SU-DHL-6 (cell line): Measurements from ENCODE around the gene TIE1.

Experiments
- H2AFZ ChIP-seq: fragments of 200-600 bp; sonication (generic); 2 replicates; pipeline ENCODE4 v1.6.1; 2014; ENCODE audit warnings: low read depth, mild to moderate bottlenecking, moderate library complexity, mixed read lengths, antibody characterized with exemption, low read length; ENCODE audit not compliant: severe bottlenecking
- H3F3A ChIP-seq: fragments of 200-600 bp; shearing (Covaris generic); 2 replicates; pipeline ENCODE4 v1.6.0; 2016; ENCODE audit warnings: antibody characterized with exemption, mild to moderate bottlenecking; ENCODE audit not compliant: insufficient read depth
- H3K27ac ChIP-seq: fragments of 200-600 bp; sonication (generic); 2 replicates; pipeline ENCODE4 v1.5.1; 2016; ENCODE audit warnings: low read depth, mild to moderate bottlenecking, low read length, moderate library complexity, mixed read lengths
- H3K27me3 ChIP-seq: fragments of 200-600 bp; sonication (generic), shearing (Covaris generic); 2 replicates; pipeline ENCODE4 v1.6.0; 2014; ENCODE audit warnings: mild to moderate bottlenecking, low read length
- H3K36me3 ChIP-seq: fragments of 200-600 bp; sonication (generic); 2 replicates; pipeline ENCODE4 v1.6.1; 2014; ENCODE audit warnings: mild to moderate bottlenecking, low read length, mixed read lengths
- H3K4me2 ChIP-seq: fragments of 300-600, 200-600 bp; shearing (Covaris generic), sonication (generic); 2 replicates; pipeline ENCODE4 v1.6.0; 2014; ENCODE audit warnings: low read length, low read depth, mild to moderate bottlenecking; ENCODE audit not compliant: poor library complexity, severe bottlenecking
- H3K4me3 ChIP-seq: fragments of 200-600 bp; sonication (generic); 2 replicates; pipeline ENCODE4 v1.5.1; 2014; ENCODE audit warnings: antibody characterized with exemption, low read length, mild to moderate bottlenecking, mixed read lengths; ENCODE audit not compliant: insufficient read depth, poor library complexity, severe bottlenecking
- H3K79me2 ChIP-seq: fragments of 200-600 bp; sonication (generic); 2 replicates; pipeline ENCODE4 v1.6.1; 2014; ENCODE audit warnings: mild to moderate bottlenecking, low read length, moderate library complexity; ENCODE audit not compliant: insufficient read depth
- H3K9ac ChIP-seq: fragments of 200-600 bp; sonication (generic); 2 replicates; pipeline ENCODE4 v1.7.0; 2014; ENCODE audit warnings: mild to moderate bottlenecking, low read length
- H3K9me2 ChIP-seq: fragments of 200-600 bp; sonication (generic); replicated peaks from 2 replicates; pipeline ENCODE4 v1.6.1; 2014; ENCODE audit warnings: low read length; ENCODE audit not compliant: insufficient read depth
- H3K9me3 ChIP-seq: fragments of 200-600 bp; sonication (generic); 2 replicates; pipeline ENCODE4 v1.6.1; 2014; ENCODE audit warnings: low read length, mixed read lengths; ENCODE audit not compliant: insufficient read depth
- H4K20me1 ChIP-seq: fragments of 200-600 bp; sonication (generic); 2 replicates; pipeline ENCODE4 v1.6.1; 2014; ENCODE audit warnings: low read depth, mild to moderate bottlenecking, antibody characterized with exemption, low read length, moderate library complexity, mixed read lengths
- EZH2phosphoT487 ChIP-seq: fragments of 200-600 bp; sonication (generic), shearing (Covaris generic); conservative IDR thresholded peaks from 2 replicates; pipeline ENCODE4 v1.6.1; 2018; ENCODE audit warnings: mild to moderate bottlenecking, antibody characterized with exemption, low read length, moderate library complexity, mixed read lengths
- TF ChIP-seq, protein P1 (sequence below): fragments of 200-600 bp; sonication (generic); IDR thresholded peaks from one replicate; pipeline ENCODE4 v1.5.1; 2017; ENCODE audit warnings: antibody characterized with exemption, mild to moderate bottlenecking, low read length, moderate library complexity; ENCODE audit not compliant: insufficient read depth, poor library complexity, severe bottlenecking

TIE1 gene

DNA sequence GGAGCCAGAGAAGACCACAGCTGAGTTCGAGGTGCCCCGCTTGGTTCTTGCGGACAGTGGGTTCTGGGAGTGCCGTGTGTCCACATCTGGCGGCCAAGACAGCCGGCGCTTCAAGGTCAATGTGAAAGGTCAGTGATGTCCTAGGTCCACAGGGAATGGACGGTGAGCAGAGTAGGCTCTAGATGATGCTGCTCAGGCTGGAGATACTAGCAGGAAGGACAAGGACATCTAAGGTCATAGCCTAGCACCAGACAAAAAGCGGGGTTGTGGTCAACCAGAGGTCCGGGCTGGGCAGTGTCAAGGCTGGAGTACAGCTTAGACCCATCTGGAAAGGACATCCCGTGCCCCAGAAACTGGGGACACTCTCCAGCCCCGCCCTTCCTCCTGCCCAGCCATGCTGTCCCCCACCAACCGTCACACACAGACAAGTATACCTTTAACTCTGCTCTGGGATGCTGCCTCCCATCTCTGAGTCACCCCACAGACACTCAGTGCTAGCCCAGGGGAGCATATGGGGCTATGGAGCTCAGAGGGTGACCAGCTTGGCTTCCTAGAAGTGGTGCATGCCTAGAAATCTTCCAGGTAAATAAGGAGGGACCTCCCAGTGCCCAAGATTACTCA, 8.7 kb downstream of the TIE1 start:
- Histone ChIP-seq H3K27ac (no peak overlapping the region), H3K27me3 (no peaks in the 10 kb centered on the region), H3K9me2 (no peaks in the 10 kb centered on the region), H3K4me2 (no peak overlapping the region), H3K4me3 (no peak overlapping the region), H3K9me3 (no peaks in the 10 kb centered on the region), H4K20me1 (no peaks in the 10 kb centered on the region), H2AFZ (no peak overlapping the region), H3K36me3 (no peaks in the 10 kb centered on the region), H3K79me2 (no peaks in the 10 kb centered on the region), H3F3A (no peaks in the 10 kb centered on the region), H3K9ac (no peak overlapping the region)
- TF ChIP-seq EZH2phosphoT487: no peak
- TF ChIP-seq, protein P1, sequence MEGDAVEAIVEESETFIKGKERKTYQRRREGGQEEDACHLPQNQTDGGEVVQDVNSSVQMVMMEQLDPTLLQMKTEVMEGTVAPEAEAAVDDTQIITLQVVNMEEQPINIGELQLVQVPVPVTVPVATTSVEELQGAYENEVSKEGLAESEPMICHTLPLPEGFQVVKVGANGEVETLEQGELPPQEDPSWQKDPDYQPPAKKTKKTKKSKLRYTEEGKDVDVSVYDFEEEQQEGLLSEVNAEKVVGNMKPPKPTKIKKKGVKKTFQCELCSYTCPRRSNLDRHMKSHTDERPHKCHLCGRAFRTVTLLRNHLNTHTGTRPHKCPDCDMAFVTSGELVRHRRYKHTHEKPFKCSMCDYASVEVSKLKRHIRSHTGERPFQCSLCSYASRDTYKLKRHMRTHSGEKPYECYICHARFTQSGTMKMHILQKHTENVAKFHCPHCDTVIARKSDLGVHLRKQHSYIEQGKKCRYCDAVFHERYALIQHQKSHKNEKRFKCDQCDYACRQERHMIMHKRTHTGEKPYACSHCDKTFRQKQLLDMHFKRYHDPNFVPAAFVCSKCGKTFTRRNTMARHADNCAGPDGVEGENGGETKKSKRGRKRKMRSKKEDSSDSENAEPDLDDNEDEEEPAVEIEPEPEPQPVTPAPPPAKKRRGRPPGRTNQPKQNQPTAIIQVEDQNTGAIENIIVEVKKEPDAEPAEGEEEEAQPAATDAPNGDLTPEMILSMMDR: no peak

DNA sequence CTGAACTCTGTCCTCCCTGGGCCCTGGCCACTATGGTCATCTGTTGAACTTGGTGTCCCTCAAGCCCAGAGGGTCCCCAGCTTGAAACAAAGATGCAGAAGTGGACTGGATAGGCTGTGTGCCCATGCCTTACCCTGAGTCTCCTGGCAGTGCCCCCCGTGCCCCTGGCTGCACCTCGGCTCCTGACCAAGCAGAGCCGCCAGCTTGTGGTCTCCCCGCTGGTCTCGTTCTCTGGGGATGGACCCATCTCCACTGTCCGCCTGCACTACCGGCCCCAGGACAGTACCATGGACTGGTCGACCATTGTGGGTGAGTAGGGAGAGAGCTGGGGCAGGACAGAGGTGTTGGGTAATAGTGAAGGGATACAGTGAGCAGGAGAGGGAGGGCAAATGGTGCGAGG, 10.7 kb downstream of the TIE1 start:
- Histone ChIP-seq H3K9ac (no peak overlapping the region), H3K9me3 (no peaks in the 10 kb centered on the region), H3F3A (no peaks in the 10 kb centered on the region), H3K27ac (no peak overlapping the region), H2AFZ (no peak overlapping the region), H3K9me2 (no peaks in the 10 kb centered on the region), H3K4me3 (no peak overlapping the region), H3K27me3 (no peaks in the 10 kb centered on the region), H3K4me2 (no peak overlapping the region), H3K79me2 (no peaks in the 10 kb centered on the region), H4K20me1 (no peaks in the 10 kb centered on the region), H3K36me3 (no peaks in the 10 kb centered on the region)
- TF ChIP-seq, protein P1: no peak
- no peak for TF ChIP-seq EZH2phosphoT487

DNA sequence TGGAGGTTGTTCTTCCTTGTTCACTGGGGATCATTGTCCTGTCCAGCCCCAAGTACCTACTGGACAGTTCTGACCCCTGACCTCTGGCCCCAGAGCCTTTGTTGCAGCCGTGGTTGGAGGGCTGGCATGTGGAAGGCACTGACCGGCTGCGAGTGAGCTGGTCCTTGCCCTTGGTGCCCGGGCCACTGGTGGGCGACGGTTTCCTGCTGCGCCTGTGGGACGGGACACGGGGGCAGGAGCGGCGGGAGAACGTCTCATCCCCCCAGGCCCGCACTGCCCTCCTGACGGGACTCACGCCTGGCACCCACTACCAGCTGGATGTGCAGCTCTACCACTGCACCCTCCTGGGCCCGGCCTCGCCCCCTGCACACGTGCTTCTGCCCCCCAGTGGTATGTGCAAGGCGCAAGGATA, 11.4 kb downstream of the TIE1 start:
- Histone ChIP-seq H3K27ac (no peak overlapping the region), H3K4me3 (no peak overlapping the region), H3K27me3 (no peaks in the 10 kb centered on the region), H3K36me3 (no peaks in the 10 kb centered on the region), H4K20me1 (no peaks in the 10 kb centered on the region), H3K4me2 (no peak overlapping the region), H3K9me3 (no peaks in the 10 kb centered on the region), H3F3A (no peaks in the 10 kb centered on the region), H3K79me2 (no peaks in the 10 kb centered on the region), H2AFZ (no peak overlapping the region), H3K9me2 (no peaks in the 10 kb centered on the region), H3K9ac (no peak overlapping the region)
- TF ChIP-seq, protein P1: no peak
- no peak for TF ChIP-seq EZH2phosphoT487
